OCI-LY1 (cell line): ENCODE measurements around the gene CRYGN.

Experiments
- H2AFZ ChIP-seq: fragments of 200-600 bp; sonication (generic), shearing (Covaris generic); 2 replicates; pipeline ENCODE4 v1.6.0; 2014; ENCODE audit warnings: antibody characterized with exemption, mild to moderate bottlenecking, low read length
- H3F3A ChIP-seq: fragments of 200-600 bp; sonication (generic), shearing (Covaris generic); 2 replicates; pipeline ENCODE4 v1.6.0; 2014; ENCODE audit warnings: mild to moderate bottlenecking, antibody characterized with exemption, low read length, moderate library complexity; ENCODE audit not compliant: insufficient read depth
- H3K27ac ChIP-seq: fragments of 200-600 bp; sonication (generic); 2 replicates; pipeline ENCODE4 v1.5.1; 2014; ENCODE audit warnings: low read length, mixed run types, mild to moderate bottlenecking, low read depth; ENCODE audit not compliant: poor library complexity, severe bottlenecking
- H3K27me3 ChIP-seq: fragments of 200-600 bp; sonication (generic); 2 replicates; pipeline ENCODE4 v1.6.0; 2014; ENCODE audit warnings: antibody characterized with exemption, mild to moderate bottlenecking, low read length, moderate library complexity; ENCODE audit not compliant: insufficient read depth
- H3K36me3 ChIP-seq: fragments of 200-600 bp; sonication (generic); 2 replicates; pipeline ENCODE4 v1.6.1; 2014; ENCODE audit warnings: mild to moderate bottlenecking, antibody characterized with exemption, low read length, moderate library complexity, mixed read lengths; ENCODE audit not compliant: insufficient read depth
- H3K4me1 ChIP-seq: fragments of 200-600 bp; sonication (generic); 2 replicates; pipeline ENCODE4 v1.5.1; 2014; ENCODE audit warnings: mild to moderate bottlenecking, low read length, moderate library complexity; ENCODE audit not compliant: insufficient read depth, severe bottlenecking
- H3K4me2 ChIP-seq: fragments of 200-600 bp; sonication (generic), shearing (Covaris generic); 2 replicates; pipeline ENCODE4 v1.6.1; 2014; ENCODE audit warnings: low read length
- H3K4me3 ChIP-seq: fragments of 200-600 bp; sonication (generic); 2 replicates; pipeline ENCODE4 v1.5.1; 2014; ENCODE audit warnings: low read length, low read depth, mild to moderate bottlenecking, mixed read lengths; ENCODE audit not compliant: poor library complexity, severe bottlenecking
- H3K79me2 ChIP-seq: fragments of 200-600 bp; shearing (Covaris generic); 2 replicates; pipeline ENCODE4 v1.6.1; 2016; ENCODE audit warnings: mixed run types, low read length, mixed read lengths; ENCODE audit not compliant: insufficient read depth
- H3K9ac ChIP-seq: fragments of 200-600 bp; sonication (generic), shearing (Covaris generic); 2 replicates; pipeline ENCODE4 v1.6.1; 2014; ENCODE audit warnings: mild to moderate bottlenecking, low read length, mixed read lengths
- H3K9me2 ChIP-seq: fragments of 200-600 bp; sonication (generic), shearing (Covaris generic); 2 replicates; pipeline ENCODE4 v1.6.1; 2014; ENCODE audit warnings: low read depth, mild to moderate bottlenecking, low read length, mixed read lengths
- H3K9me3 ChIP-seq: fragments of 200-600 bp; shearing (Covaris generic); 2 replicates; pipeline ENCODE4 v1.6.1; 2014; ENCODE audit warnings: low read length, mixed read lengths
- H4K20me1 ChIP-seq: fragments of 200-600 bp; sonication (generic), shearing (Covaris generic); 2 replicates; pipeline ENCODE4 v1.6.0; 2016; ENCODE audit warnings: mild to moderate bottlenecking, low read length; ENCODE audit not compliant: insufficient read depth
- EZH2 ChIP-seq: fragments of 200-600 bp; sonication (generic), shearing (Covaris generic); IDR thresholded peaks from 2 replicates; pipeline ENCODE4 v1.8.0; 2017; ENCODE audit warnings: borderline replicate concordance, mixed run types, mild to moderate bottlenecking, antibody characterized with exemption, low read length, moderate library complexity, mixed read lengths
- TF ChIP-seq, protein P1 (sequence below): fragments of 200-600 bp; sonication (generic), shearing (Covaris generic); IDR thresholded peaks from 2 replicates; pipeline ENCODE4 v1.5.1; 2017; ENCODE audit warnings: mild to moderate bottlenecking, antibody characterized with exemption, low read length, moderate library complexity, mixed read lengths

Gene CRYGN

DNA sequence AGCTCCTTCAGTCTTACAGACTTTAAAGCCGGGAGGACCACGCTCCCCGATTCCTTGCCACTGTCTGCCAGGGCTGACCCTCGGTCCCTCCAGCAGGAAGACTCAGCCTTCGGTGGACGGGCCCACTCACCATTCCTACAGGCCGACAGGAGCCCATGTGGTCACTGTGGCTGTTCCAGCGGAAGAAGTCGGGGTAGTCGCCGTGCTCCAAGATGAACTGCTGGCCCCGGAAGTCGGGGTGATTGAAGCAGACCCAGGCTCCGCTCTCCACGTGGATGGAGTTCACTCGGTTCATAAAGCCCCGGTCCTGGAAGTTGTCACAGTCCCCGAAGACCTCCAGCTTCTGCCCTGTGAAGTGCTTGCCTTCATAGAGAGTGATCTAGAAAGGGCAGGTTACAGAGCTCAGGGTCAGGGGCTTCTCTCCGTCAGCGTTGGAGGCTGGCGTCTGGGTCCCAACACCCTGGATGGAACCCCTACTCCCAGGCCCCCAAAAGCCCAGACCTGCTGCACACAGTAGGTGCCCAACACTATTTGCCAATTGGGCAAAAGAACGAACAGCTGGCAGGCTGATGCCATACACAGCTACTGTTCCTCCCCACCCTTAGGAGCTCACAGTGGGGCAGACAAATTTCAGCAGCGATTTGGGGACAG lies 1.9 kb downstream of the CRYGN start:
- Histone ChIP-seq H3K9me2 (no peaks in the 10 kb centered on the region), H2AFZ (no peak overlapping the region), H4K20me1 (no peaks in the 10 kb centered on the region), H3K36me3 (no peaks in the 10 kb centered on the region), H3K4me3 (no peak overlapping the region), H3K27me3 (no peaks in the 10 kb centered on the region; the same call in 1 of the 2 replicates), H3K4me1 (no peaks in the 10 kb centered on the region), H3K9ac (no peak overlapping the region), H3K4me2 (no peak overlapping the region), H3K9me3 (no peaks in the 10 kb centered on the region), H3K79me2 (no peaks in the 10 kb centered on the region), H3F3A (no peaks in the 10 kb centered on the region), H3K27ac (no peak overlapping the region)
- TF ChIP-seq, protein P1, sequence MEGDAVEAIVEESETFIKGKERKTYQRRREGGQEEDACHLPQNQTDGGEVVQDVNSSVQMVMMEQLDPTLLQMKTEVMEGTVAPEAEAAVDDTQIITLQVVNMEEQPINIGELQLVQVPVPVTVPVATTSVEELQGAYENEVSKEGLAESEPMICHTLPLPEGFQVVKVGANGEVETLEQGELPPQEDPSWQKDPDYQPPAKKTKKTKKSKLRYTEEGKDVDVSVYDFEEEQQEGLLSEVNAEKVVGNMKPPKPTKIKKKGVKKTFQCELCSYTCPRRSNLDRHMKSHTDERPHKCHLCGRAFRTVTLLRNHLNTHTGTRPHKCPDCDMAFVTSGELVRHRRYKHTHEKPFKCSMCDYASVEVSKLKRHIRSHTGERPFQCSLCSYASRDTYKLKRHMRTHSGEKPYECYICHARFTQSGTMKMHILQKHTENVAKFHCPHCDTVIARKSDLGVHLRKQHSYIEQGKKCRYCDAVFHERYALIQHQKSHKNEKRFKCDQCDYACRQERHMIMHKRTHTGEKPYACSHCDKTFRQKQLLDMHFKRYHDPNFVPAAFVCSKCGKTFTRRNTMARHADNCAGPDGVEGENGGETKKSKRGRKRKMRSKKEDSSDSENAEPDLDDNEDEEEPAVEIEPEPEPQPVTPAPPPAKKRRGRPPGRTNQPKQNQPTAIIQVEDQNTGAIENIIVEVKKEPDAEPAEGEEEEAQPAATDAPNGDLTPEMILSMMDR: no peak
- no peak for TF ChIP-seq EZH2

DNA sequence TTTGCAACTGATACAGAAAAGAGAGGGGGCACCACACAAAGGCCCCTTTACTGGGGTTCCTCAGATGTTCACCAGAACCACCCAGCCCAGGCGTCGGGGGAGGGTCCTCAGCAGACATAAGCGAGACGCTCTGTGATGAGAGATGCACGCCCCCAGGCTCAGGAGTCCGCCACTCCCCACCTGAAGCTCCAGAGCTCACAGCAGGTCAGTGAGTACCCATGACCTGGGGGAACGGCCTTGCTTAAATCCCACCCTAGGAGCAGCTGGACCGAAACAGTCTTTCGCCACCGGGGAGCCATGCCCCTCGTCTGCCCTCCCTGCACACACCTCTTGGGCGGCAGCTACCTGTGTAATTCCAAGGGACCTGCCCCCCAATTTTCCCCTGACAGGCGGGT lies 2.8 kb downstream of the CRYGN start:
- H3K27me3 ChIP-seq: no peaks in the 10 kb centered on the region; the same call in 1 of the 2 replicates
- H3K9ac ChIP-seq: no peak overlapping the region
- H3K36me3 ChIP-seq: no peaks in the 10 kb centered on the region
- no peaks in the 10 kb centered on the region for H3K4me1 ChIP-seq
- H4K20me1 ChIP-seq: no peaks in the 10 kb centered on the region
- H3K9me3 ChIP-seq: no peaks in the 10 kb centered on the region
- TF ChIP-seq, protein P1: no peak
- no peak for TF ChIP-seq EZH2
- H3K4me3 ChIP-seq: no peak overlapping the region
- no peaks in the 10 kb centered on the region for H3K9me2 ChIP-seq
- H3K79me2 ChIP-seq: no peaks in the 10 kb centered on the region
- no peaks in the 10 kb centered on the region for H3F3A ChIP-seq
- H2AFZ ChIP-seq: no peak overlapping the region
- no peak overlapping the region for H3K4me2 ChIP-seq
- H3K27ac ChIP-seq: no peak overlapping the region

DNA sequence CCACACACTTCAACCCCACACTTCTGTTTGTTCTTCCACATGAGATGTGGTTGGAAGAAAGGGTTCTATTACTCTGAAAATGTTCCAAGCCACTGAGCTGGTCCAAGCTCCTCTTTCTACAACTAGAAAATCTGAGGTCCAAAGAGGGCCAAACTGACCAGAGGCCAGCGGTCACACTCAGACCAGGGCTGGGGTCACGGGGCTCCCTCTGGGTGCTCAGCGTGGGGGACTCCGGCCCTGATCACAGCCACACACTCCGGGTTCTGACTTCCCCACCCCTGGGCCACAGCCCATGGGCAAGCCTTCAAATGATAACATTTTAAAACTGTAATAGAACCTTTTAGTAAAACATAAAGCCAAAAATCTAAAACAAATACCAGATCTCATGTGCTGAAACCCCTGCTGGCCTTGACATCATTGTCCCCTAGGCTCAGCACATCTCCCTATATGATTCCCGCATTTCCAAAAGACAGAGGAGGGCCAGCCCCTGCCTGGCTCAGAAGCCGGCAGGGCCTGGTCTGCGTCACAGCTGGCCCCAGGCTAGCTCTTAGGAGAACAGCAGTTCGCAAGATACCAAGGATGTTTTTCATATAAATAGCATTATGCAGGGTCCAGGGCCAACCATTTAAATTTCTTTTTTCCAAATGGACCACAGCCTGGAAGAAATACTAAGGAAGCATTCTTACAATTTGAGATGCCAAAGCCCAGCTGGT lies 3.3 kb downstream of the CRYGN start:
- Histone ChIP-seq H3K9me3 (no peaks in the 10 kb centered on the region), H3K4me2 (no peak overlapping the region), H3K27ac (no peak overlapping the region), H3F3A (no peaks in the 10 kb centered on the region), H3K79me2 (no peaks in the 10 kb centered on the region), H3K9me2 (no peaks in the 10 kb centered on the region), H2AFZ (no peak overlapping the region), H3K4me3 (no peak overlapping the region), H3K36me3 (no peaks in the 10 kb centered on the region), H3K4me1 (no peaks in the 10 kb centered on the region), H4K20me1 (no peaks in the 10 kb centered on the region), H3K27me3 (no peaks in the 10 kb centered on the region; the same call in 1 of the 2 replicates), H3K9ac (no peak overlapping the region)
- TF ChIP-seq EZH2: no peak
- TF ChIP-seq, protein P1: no peak
